GM23338 (cell line): ENCODE results near the gene MCTP2. TPM values are rescaled to one million over a fixed set of nuclear protein-coding genes. Genes with fewer than 3 reads are reported as not detected.

Experiments
- ATAC-seq: fragments of 200-7000 bp; cut with Tn5 transposase; 3 replicates; pipeline ENCODE4 v1.9.1; 2020
- DNase-seq: peaks from one replicate; pipeline ENCODE4 v3.0.0-alpha.2; 2015; ENCODE audit warnings: low spot score
- H2AFZ ChIP-seq: fragments of 200-600 bp; sonication (generic); 2 replicates; pipeline ENCODE4 v1.8.0; 2016; ENCODE audit warnings: antibody characterized with exemption, mild to moderate bottlenecking, moderate library complexity
- H3F3A ChIP-seq: fragments of 200-600 bp; sonication (generic); replicated peaks from 2 replicates; pipeline ENCODE4 v1.8.0; 2017; ENCODE audit warnings: antibody characterized with exemption, mixed run types, low read depth
- H3K27ac ChIP-seq: fragments of 200-600 bp; sonication (generic); 2 replicates; pipeline ENCODE4 v1.6.1; 2016; ENCODE audit warnings: low read depth
- H3K27me3 ChIP-seq: fragments of 200-600 bp; sonication (generic); 2 replicates; pipeline ENCODE4 v1.8.0; 2016; ENCODE audit warnings: mild to moderate bottlenecking, mixed run types, moderate library complexity; ENCODE audit not compliant: insufficient read depth
- H3K36me3 ChIP-seq: fragments of 200-600 bp; sonication (generic); 2 replicates; pipeline ENCODE4 v1.8.0; 2016; ENCODE audit warnings: mild to moderate bottlenecking; ENCODE audit not compliant: insufficient read depth
- H3K4me1 ChIP-seq: fragments of 200-600 bp; sonication (generic); 2 replicates; pipeline ENCODE4 v1.8.0; 2016; ENCODE audit warnings: mild to moderate bottlenecking, moderate library complexity; ENCODE audit not compliant: insufficient read depth
- H3K4me2 ChIP-seq: fragments of 200-600 bp; sonication (generic); 2 replicates; pipeline ENCODE4 v1.7.1; 2017; ENCODE audit warnings: mixed run types
- H3K4me3 ChIP-seq: fragments of 200-600 bp; sonication (generic); 2 replicates; pipeline ENCODE4 v1.6.1; 2016; ENCODE audit warnings: mixed run types
- H3K79me2 ChIP-seq: fragments of 200-600 bp; sonication (generic); replicated peaks from 2 replicates; pipeline ENCODE4 v1.8.0; 2017; ENCODE audit warnings: mild to moderate bottlenecking; ENCODE audit not compliant: insufficient read depth
- H3K9me2 ChIP-seq: fragments of 200-600 bp; sonication (generic); 2 replicates; pipeline ENCODE4 v1.8.0; 2017; ENCODE audit not compliant: insufficient read depth
- H4K20me1 ChIP-seq: fragments of 200-600 bp; sonication (generic); replicated peaks from 2 replicates; pipeline ENCODE4 v1.8.0; 2017; ENCODE audit warnings: mild to moderate bottlenecking; ENCODE audit not compliant: insufficient read depth
- H3K27ac Mint-ChIP-seq: 2 replicates; pipeline ENCODE4 v1.8.0; 2020; ENCODE audit warnings: inconsistent platforms, mild to moderate bottlenecking, moderate library complexity, mixed read lengths
- H3K27me3 Mint-ChIP-seq: 3 replicates; pipeline ENCODE4 v1.8.0; 2022; ENCODE audit warnings: low read depth, mild to moderate bottlenecking, moderate library complexity, mixed read lengths, inconsistent platforms; ENCODE audit not compliant: insufficient read depth, poor library complexity
- H3K36me3 Mint-ChIP-seq: 3 replicates; pipeline ENCODE4 v1.8.0; 2021; ENCODE audit warnings: low read depth, mild to moderate bottlenecking, inconsistent platforms, moderate library complexity, mixed read lengths
- H3K4me1 Mint-ChIP-seq: 3 replicates; pipeline ENCODE4 v1.8.0; 2020; ENCODE audit warnings: mild to moderate bottlenecking, inconsistent platforms, mixed read lengths
- H3K4me3 Mint-ChIP-seq: 3 replicates; pipeline ENCODE4 v1.8.0; 2021; ENCODE audit warnings: moderate library complexity, mild to moderate bottlenecking, inconsistent platforms, mixed read lengths
- H3K9me3 Mint-ChIP-seq: 3 replicates; pipeline ENCODE4 v1.8.0; 2020; ENCODE audit warnings: moderate library complexity, mild to moderate bottlenecking, inconsistent platforms, mixed read lengths
- CREB1 ChIP-seq: fragments of 250-450 bp; sonication (Bioruptor Pico); IDR thresholded peaks from 2 replicates; pipeline ENCODE4 v1.5.0; 2020; ENCODE audit warnings: low read depth, mild to moderate bottlenecking, moderate library complexity
- EZH2 ChIP-seq: fragments of 200-600 bp; sonication (generic); IDR thresholded peaks from one replicate; pipeline ENCODE4 v1.8.0; 2017; ENCODE audit warnings: antibody characterized with exemption, mild to moderate bottlenecking, low read depth; ENCODE audit not compliant: unreplicated experiment
- EZH2phosphoT487 ChIP-seq: fragments of 200-600 bp; sonication (generic); IDR thresholded peaks from one replicate; pipeline ENCODE4 v1.8.1; 2018; ENCODE audit warnings: antibody characterized with exemption; ENCODE audit not compliant: unreplicated experiment
- JUNB ChIP-seq: IDR thresholded peaks from one replicate; pipeline ENCODE4 v1.6.1; 2016; ENCODE audit warnings: antibody characterized with exemption; ENCODE audit not compliant: unreplicated experiment
- NANOG ChIP-seq: IDR thresholded peaks from 2 replicates; pipeline ENCODE4 v1.6.1; 2016; ENCODE audit warnings: antibody characterized with exemption, borderline replicate concordance
- POLR2AphosphoS5 ChIP-seq: IDR thresholded peaks from 2 replicates; pipeline ENCODE4 v1.6.1; 2016; ENCODE audit warnings: antibody characterized with exemption, low read depth
- STAT1 ChIP-seq: IDR thresholded peaks from one replicate; pipeline ENCODE4 v1.6.1; 2016; ENCODE audit warnings: antibody characterized with exemption; ENCODE audit not compliant: unreplicated experiment
- ZNF114 ChIP-seq: fragments of 250-450 bp; sonication (Bioruptor Pico); IDR thresholded peaks from 2 replicates; pipeline ENCODE4 v1.5.0; 2020; ENCODE audit warnings: mild to moderate bottlenecking, moderate library complexity
- ZNF331 ChIP-seq: fragments of 250-450 bp; sonication (Bioruptor Pico); IDR thresholded peaks from 2 replicates; pipeline ENCODE4 v1.5.0; 2020; ENCODE audit warnings: low read depth, mild to moderate bottlenecking, moderate library complexity
- polyA plus RNA-seq: library from polyadenylated mRNA; unstranded; fragments of >200 nt; fragmentation: Nextera tagmentation; extraction: Ambion mirVana; gene quantifications from 2 replicates; pipeline ENCODE4 v1.2.1, GENCODE V29; 2016
- total RNA-seq: library from RNA; depleted of rRNA; stranded (reverse); fragments of >200 nt; shearing (Covaris generic); gene quantifications from 2 replicates; pipeline ENCODE4 v1.2.3, GENCODE V29; 2014
- TF ChIP-seq, protein P1 (sequence below): IDR thresholded peaks from one replicate; pipeline ENCODE4 v1.6.1; 2018; ENCODE audit warnings: antibody characterized with exemption; ENCODE audit not compliant: unreplicated experiment
- TF ChIP-seq, protein P2 (sequence below): fragments of 250-450 bp; sonication (Bioruptor Pico); IDR thresholded peaks from 2 replicates; pipeline ENCODE4 v1.5.0; 2020; ENCODE audit warnings: mild to moderate bottlenecking, moderate library complexity
- TF ChIP-seq, protein P3 (sequence below): IDR thresholded peaks from 2 replicates; pipeline ENCODE4 v1.6.1; 2016; ENCODE audit warnings: antibody characterized with exemption
- TF ChIP-seq, protein P4 (sequence below), 2 experiments: fragments of 200-600 bp in 1 of 2; sonication (generic) in 1 of 2; conservative IDR thresholded peaks; 2 replicates each; pipeline versions ENCODE4 v1.5.1 to v1.6.1; 2016 to 2017; ENCODE audit warnings: antibody characterized with exemption in 2 of 2, low read depth in 2 of 2, mild to moderate bottlenecking in 2 of 2, moderate library complexity in 1 of 2

Gene MCTP2
- total and polyA plus RNA-seq, 2 experiments from 2014 or later = 1.8 to 5.5 TPM

DNA sequence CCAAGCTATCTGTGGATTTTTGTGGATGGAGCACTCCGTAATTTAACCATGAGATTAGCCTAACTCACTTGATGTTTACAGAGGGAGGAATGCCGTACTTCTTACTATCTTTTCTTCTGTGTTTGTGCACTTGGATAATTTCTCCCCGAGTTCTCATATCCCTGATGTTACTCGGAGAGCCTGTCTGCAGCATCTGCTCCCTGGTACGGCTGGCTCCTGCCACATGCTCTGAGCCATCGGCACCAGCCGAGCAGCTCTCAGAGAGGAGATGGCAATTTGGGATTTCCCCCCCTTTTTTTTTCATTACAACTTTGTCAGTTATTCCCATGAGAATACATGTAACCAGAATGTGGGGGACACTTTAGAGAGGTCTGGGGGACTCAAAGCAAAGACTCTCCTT is 155.0 kb downstream of the MCTP2 start:
- Histone ChIP-seq H3K4me1 (no peaks in the 10 kb centered on the region), H3K36me3 (no peaks in the 10 kb centered on the region), H2AFZ (no peak overlapping the region), H3K27ac (no peak overlapping the region), H3K27me3 (no peaks in the 10 kb centered on the region), H3K4me3 (no peak overlapping the region), H3K79me2 (no peaks in the 10 kb centered on the region), H3F3A (no peaks in the 10 kb centered on the region), H4K20me1 (no peaks in the 10 kb centered on the region), H3K4me2 (no peak overlapping the region), H3K9me2 (no peaks in the 10 kb centered on the region)
- H3K4me3 Mint-ChIP-seq = no peak overlapping the region
- H3K36me3 Mint-ChIP-seq = no peaks in the 10 kb centered on the region
- H3K9me3 Mint-ChIP-seq = no peaks in the 10 kb centered on the region
- ATAC-seq (no peak), DNase-seq (no peak)
- peaks cover 5% of the 10 kb centered on the region for H3K27me3 Mint-ChIP-seq
- peaks cover 11% of the 10 kb centered on the region for H3K4me1 Mint-ChIP-seq
- no peak overlapping the region for H3K27ac Mint-ChIP-seq
- TF ChIP-seq, protein P1, sequence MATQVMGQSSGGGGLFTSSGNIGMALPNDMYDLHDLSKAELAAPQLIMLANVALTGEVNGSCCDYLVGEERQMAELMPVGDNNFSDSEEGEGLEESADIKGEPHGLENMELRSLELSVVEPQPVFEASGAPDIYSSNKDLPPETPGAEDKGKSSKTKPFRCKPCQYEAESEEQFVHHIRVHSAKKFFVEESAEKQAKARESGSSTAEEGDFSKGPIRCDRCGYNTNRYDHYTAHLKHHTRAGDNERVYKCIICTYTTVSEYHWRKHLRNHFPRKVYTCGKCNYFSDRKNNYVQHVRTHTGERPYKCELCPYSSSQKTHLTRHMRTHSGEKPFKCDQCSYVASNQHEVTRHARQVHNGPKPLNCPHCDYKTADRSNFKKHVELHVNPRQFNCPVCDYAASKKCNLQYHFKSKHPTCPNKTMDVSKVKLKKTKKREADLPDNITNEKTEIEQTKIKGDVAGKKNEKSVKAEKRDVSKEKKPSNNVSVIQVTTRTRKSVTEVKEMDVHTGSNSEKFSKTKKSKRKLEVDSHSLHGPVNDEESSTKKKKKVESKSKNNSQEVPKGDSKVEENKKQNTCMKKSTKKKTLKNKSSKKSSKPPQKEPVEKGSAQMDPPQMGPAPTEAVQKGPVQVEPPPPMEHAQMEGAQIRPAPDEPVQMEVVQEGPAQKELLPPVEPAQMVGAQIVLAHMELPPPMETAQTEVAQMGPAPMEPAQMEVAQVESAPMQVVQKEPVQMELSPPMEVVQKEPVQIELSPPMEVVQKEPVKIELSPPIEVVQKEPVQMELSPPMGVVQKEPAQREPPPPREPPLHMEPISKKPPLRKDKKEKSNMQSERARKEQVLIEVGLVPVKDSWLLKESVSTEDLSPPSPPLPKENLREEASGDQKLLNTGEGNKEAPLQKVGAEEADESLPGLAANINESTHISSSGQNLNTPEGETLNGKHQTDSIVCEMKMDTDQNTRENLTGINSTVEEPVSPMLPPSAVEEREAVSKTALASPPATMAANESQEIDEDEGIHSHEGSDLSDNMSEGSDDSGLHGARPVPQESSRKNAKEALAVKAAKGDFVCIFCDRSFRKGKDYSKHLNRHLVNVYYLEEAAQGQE = no peak
- TF ChIP-seq EZH2 = no peak
- TF ChIP-seq, protein P2, sequence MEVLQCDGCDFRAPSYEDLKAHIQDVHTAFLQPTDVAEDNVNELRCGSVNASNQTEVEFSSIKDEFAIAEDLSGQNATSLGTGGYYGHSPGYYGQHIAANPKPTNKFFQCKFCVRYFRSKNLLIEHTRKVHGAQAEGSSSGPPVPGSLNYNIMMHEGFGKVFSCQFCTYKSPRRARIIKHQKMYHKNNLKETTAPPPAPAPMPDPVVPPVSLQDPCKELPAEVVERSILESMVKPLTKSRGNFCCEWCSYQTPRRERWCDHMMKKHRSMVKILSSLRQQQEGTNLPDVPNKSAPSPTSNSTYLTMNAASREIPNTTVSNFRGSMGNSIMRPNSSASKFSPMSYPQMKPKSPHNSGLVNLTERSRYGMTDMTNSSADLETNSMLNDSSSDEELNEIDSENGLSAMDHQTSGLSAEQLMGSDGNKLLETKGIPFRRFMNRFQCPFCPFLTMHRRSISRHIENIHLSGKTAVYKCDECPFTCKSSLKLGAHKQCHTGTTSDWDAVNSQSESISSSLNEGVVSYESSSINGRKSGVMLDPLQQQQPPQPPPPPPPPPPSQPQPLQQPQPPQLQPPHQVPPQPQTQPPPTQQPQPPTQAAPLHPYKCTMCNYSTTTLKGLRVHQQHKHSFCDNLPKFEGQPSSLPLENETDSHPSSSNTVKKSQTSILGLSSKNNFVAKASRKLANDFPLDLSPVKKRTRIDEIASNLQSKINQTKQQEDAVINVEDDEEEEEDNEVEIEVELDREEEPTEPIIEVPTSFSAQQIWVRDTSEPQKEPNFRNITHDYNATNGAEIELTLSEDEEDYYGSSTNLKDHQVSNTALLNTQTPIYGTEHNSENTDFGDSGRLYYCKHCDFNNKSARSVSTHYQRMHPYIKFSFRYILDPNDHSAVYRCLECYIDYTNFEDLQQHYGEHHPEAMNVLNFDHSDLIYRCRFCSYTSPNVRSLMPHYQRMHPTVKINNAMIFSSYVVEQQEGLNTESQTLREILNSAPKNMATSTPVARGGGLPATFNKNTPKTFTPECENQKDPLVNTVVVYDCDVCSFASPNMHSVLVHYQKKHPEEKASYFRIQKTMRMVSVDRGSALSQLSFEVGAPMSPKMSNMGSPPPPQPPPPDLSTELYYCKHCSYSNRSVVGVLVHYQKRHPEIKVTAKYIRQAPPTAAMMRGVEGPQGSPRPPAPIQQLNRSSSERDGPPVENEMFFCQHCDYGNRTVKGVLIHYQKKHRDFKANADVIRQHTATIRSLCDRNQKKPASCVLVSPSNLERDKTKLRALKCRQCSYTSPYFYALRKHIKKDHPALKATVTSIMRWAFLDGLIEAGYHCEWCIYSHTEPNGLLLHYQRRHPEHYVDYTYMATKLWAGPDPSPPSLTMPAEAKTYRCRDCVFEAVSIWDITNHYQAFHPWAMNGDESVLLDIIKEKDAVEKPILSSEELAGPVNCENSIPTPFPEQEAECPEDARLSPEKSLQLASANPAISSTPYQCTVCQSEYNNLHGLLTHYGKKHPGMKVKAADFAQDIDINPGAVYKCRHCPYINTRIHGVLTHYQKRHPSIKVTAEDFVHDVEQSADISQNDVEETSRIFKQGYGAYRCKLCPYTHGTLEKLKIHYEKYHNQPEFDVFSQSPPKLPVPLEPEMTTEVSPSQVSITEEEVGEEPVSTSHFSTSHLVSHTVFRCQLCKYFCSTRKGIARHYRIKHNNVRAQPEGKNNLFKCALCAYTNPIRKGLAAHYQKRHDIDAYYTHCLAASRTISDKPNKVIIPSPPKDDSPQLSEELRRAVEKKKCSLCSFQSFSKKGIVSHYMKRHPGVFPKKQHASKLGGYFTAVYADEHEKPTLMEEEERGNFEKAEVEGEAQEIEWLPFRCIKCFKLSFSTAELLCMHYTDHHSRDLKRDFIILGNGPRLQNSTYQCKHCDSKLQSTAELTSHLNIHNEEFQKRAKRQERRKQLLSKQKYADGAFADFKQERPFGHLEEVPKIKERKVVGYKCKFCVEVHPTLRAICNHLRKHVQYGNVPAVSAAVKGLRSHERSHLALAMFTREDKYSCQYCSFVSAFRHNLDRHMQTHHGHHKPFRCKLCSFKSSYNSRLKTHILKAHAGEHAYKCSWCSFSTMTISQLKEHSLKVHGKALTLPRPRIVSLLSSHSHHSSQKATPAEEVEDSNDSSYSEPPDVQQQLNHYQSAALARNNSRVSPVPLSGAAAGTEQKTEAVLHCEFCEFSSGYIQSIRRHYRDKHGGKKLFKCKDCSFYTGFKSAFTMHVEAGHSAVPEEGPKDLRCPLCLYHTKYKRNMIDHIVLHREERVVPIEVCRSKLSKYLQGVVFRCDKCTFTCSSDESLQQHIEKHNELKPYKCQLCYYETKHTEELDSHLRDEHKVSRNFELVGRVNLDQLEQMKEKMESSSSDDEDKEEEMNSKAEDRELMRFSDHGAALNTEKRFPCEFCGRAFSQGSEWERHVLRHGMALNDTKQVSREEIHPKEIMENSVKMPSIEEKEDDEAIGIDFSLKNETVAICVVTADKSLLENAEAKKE (CRISPR knock-in tag) = no peak
- TF ChIP-seq, protein P3, sequence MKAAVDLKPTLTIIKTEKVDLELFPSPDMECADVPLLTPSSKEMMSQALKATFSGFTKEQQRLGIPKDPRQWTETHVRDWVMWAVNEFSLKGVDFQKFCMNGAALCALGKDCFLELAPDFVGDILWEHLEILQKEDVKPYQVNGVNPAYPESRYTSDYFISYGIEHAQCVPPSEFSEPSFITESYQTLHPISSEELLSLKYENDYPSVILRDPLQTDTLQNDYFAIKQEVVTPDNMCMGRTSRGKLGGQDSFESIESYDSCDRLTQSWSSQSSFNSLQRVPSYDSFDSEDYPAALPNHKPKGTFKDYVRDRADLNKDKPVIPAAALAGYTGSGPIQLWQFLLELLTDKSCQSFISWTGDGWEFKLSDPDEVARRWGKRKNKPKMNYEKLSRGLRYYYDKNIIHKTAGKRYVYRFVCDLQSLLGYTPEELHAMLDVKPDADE = no peak
- TF ChIP-seq ZNF331 (CRISPR knock-in tag) = no peak
- TF ChIP-seq, protein P4, sequence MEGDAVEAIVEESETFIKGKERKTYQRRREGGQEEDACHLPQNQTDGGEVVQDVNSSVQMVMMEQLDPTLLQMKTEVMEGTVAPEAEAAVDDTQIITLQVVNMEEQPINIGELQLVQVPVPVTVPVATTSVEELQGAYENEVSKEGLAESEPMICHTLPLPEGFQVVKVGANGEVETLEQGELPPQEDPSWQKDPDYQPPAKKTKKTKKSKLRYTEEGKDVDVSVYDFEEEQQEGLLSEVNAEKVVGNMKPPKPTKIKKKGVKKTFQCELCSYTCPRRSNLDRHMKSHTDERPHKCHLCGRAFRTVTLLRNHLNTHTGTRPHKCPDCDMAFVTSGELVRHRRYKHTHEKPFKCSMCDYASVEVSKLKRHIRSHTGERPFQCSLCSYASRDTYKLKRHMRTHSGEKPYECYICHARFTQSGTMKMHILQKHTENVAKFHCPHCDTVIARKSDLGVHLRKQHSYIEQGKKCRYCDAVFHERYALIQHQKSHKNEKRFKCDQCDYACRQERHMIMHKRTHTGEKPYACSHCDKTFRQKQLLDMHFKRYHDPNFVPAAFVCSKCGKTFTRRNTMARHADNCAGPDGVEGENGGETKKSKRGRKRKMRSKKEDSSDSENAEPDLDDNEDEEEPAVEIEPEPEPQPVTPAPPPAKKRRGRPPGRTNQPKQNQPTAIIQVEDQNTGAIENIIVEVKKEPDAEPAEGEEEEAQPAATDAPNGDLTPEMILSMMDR (conservative IDR thresholded peaks at IDR 0.05; ENCODE audit: low read depth in 2 of 2) = no peak
- no peak for TF ChIP-seq ZNF114 (CRISPR knock-in tag)
- no peak for TF ChIP-seq NANOG
- no peak for TF ChIP-seq STAT1
- TF ChIP-seq CREB1 (CRISPR knock-in tag) = no peak
- TF ChIP-seq EZH2phosphoT487 = no peak
- no peak for TF ChIP-seq POLR2AphosphoS5
- TF ChIP-seq JUNB = no peak
